Measurements from ENCODE around the gene GNB1L.

The GNB1L gene

GRCh38 chr22:19737846-19738663 lies 116.6 kb downstream of the GNB1L start:
- Histone ChIP-seq H3K4me1 (ENCODE audit: low read length) (no peaks in the 10 kb centered on the region), H2AFZ (ENCODE audit: low read length) (no peak overlapping the region), H3K27ac (ENCODE audit: low read length) (no peak overlapping the region), H3K4me2 (ENCODE audit: low read depth, low read length) (no peak overlapping the region), H3K9me2 (replicated peaks; ENCODE audit: insufficient read depth, low read length) (no peaks in the 10 kb centered on the region), H3K4me3 (ENCODE audit: low read length) (no peak overlapping the region), H3K79me2 (ENCODE audit: low read length) (no peaks in the 10 kb centered on the region), H4K20me1 (ENCODE audit: insufficient read depth, low read length) (no peaks in the 10 kb centered on the region), H3F3A (ENCODE audit: insufficient read depth, low read length) (no peaks in the 10 kb centered on the region), H3K27me3 (replicated peaks; ENCODE audit: insufficient read depth, low read length) (peaks cover 81% of the 10 kb centered on the region), H3K9me3 (replicated peaks; ENCODE audit: insufficient read depth, low read length) (no peaks in the 10 kb centered on the region), H3K36me3 (replicated peaks; ENCODE audit: insufficient read depth, low read length) (no peaks in the 10 kb centered on the region), H3K9ac (ENCODE audit: low read length) (no peak overlapping the region)
- no peak for DNase-seq
- TF ChIP-seq EZH2phosphoT487 (IDR thresholded peaks at IDR 0.05; ENCODE audit: low read length) (no peak), CTCF (IDR thresholded peaks at IDR 0.05; ENCODE audit: low read length) (no peak), EZH2 (optimal IDR thresholded peaks at IDR 0.05; ENCODE audit: low read depth, low read length) (no peak)

- Histone ChIP-seq H3K4me3 (ENCODE audit: low read length) (no peak overlapping the region), H4K20me1 (ENCODE audit: insufficient read depth, low read length) (no peaks in the 10 kb centered on the region), H3K9ac (ENCODE audit: low read length) (no peak overlapping the region), H3K9me3 (replicated peaks; ENCODE audit: insufficient read depth, low read length) (no peaks in the 10 kb centered on the region), H2AFZ (ENCODE audit: low read length) (no peak overlapping the region), H3F3A (ENCODE audit: insufficient read depth, low read length) (no peaks in the 10 kb centered on the region), H3K27me3 (replicated peaks; ENCODE audit: insufficient read depth, low read length) (peaks cover 72% of the 10 kb centered on the region), H3K27ac (ENCODE audit: low read length) (no peak overlapping the region), H3K79me2 (ENCODE audit: low read length) (no peaks in the 10 kb centered on the region), H3K4me1 (ENCODE audit: low read length) (no peaks in the 10 kb centered on the region), H3K9me2 (replicated peaks; ENCODE audit: insufficient read depth, low read length) (no peaks in the 10 kb centered on the region), H3K36me3 (replicated peaks; ENCODE audit: insufficient read depth, low read length) (no peaks in the 10 kb centered on the region), H3K4me2 (ENCODE audit: low read depth, low read length) (no peak overlapping the region)
- no peak for DNase-seq
- TF ChIP-seq CTCF (IDR thresholded peaks at IDR 0.05; ENCODE audit: low read length) (no peak), EZH2 (optimal IDR thresholded peaks at IDR 0.05; ENCODE audit: low read depth, low read length) (no peak), EZH2phosphoT487 (IDR thresholded peaks at IDR 0.05; ENCODE audit: low read length) (no peak)
These were observed 118.8 kb downstream of the GNB1L start for GRCh38 chr22:19735665-19736510.

GRCh38 chr22:19734837-19735382 lies 119.8 kb downstream of the GNB1L start:
- Histone ChIP-seq H3K27me3 (replicated peaks; ENCODE audit: insufficient read depth, low read length) (peaks cover 68% of the 10 kb centered on the region), H3K79me2 (ENCODE audit: low read length) (no peaks in the 10 kb centered on the region), H3K9ac (ENCODE audit: low read length) (no peak overlapping the region), H3K27ac (ENCODE audit: low read length) (no peak overlapping the region), H3K4me2 (ENCODE audit: low read depth, low read length) (no peak overlapping the region), H3K36me3 (replicated peaks; ENCODE audit: insufficient read depth, low read length) (no peaks in the 10 kb centered on the region), H3K4me3 (ENCODE audit: low read length) (no peak overlapping the region), H4K20me1 (ENCODE audit: insufficient read depth, low read length) (no peaks in the 10 kb centered on the region), H3F3A (ENCODE audit: insufficient read depth, low read length) (no peaks in the 10 kb centered on the region), H3K4me1 (ENCODE audit: low read length) (no peaks in the 10 kb centered on the region), H3K9me3 (replicated peaks; ENCODE audit: insufficient read depth, low read length) (no peaks in the 10 kb centered on the region), H2AFZ (ENCODE audit: low read length) (no peak overlapping the region), H3K9me2 (replicated peaks; ENCODE audit: insufficient read depth, low read length) (no peaks in the 10 kb centered on the region)
- no peak for TF ChIP-seq CTCF (IDR thresholded peaks at IDR 0.05; ENCODE audit: low read length)
- no peak for TF ChIP-seq EZH2 (optimal IDR thresholded peaks at IDR 0.05; ENCODE audit: low read depth, low read length)
- TF ChIP-seq EZH2phosphoT487 (IDR thresholded peaks at IDR 0.05; ENCODE audit: low read length): no peak
- no peak for DNase-seq
